Spleen (tissue), 7 donors: ENCODE measurements around the gene HPCAL1.

Experiments
- POLR2A ChIP-seq, 3 donors: fragments of 450-650 bp; IDR thresholded peaks; one replicate each; pipeline ENCODE4 v1.5.1; 2017; ENCODE audit warnings: antibody characterized with exemption in 3 of 3, mild to moderate bottlenecking in 1 of 3
- TF ChIP-seq, protein P1 (sequence below), 11 experiments: fragments of 200-600 bp in 7 of 11; fragments of 450-650 bp in 4 of 11; sonication (generic) in 4 of 11; IDR thresholded peaks in 8 of 11; conservative IDR thresholded peaks in 3 of 11; 1 replicate in 7 of 11; 2 replicates in 4 of 11; pipeline versions ENCODE4 v1.4.0 to v1.8.0; 2016 to 2021; ENCODE audit warnings: antibody characterized with exemption in 11 of 11, inconsistent platforms in 4 of 11, mild to moderate bottlenecking in 1 of 11
- donor health status: DM: no; HTN: no; CAD: no; lungs with moderate emphysema.
- donor health status: DM: no; HTN: no; CAD: no.
- donor health status: DM: no; HTN: no; CAD: no.

DNA sequence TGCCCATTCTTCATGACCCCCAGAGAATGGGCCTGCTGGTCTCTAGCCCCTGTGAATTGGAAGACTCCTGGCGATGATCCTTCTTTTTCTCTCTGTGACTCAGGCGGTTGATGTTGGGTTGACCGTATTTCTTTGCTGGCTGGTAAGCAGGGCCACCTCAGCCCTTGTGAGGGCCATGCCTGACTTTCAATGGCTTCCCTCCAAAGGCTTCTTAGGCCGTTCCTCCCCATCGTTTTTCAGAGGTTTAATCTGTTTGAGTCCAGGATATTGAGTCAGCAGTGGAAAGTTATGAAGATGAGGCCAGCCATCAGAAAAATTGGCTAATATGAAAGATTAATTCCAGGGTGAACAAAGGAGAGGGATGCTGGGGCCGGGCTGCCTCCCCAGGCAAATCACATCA lies 13.6 kb downstream of the HPCAL1 start:
- TF ChIP-seq, protein P1, sequence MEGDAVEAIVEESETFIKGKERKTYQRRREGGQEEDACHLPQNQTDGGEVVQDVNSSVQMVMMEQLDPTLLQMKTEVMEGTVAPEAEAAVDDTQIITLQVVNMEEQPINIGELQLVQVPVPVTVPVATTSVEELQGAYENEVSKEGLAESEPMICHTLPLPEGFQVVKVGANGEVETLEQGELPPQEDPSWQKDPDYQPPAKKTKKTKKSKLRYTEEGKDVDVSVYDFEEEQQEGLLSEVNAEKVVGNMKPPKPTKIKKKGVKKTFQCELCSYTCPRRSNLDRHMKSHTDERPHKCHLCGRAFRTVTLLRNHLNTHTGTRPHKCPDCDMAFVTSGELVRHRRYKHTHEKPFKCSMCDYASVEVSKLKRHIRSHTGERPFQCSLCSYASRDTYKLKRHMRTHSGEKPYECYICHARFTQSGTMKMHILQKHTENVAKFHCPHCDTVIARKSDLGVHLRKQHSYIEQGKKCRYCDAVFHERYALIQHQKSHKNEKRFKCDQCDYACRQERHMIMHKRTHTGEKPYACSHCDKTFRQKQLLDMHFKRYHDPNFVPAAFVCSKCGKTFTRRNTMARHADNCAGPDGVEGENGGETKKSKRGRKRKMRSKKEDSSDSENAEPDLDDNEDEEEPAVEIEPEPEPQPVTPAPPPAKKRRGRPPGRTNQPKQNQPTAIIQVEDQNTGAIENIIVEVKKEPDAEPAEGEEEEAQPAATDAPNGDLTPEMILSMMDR (IDR thresholded peaks at IDR 0.05 in 8 of 11, conservative IDR thresholded peaks at IDR 0.05 in 3 of 11) = no peak
- TF ChIP-seq POLR2A (IDR thresholded peaks at IDR 0.05) = no peak
